ENCODE results near the gene CCDC3.

The CCDC3 gene

GRCh38 chr10:12960941-12961340 lies 40.6 kb downstream of the CCDC3 start:
- DNase-seq = no peak

- no peak for DNase-seq
Observed at GRCh38 chr10:12960334-12960898, 41.1 kb downstream of the CCDC3 start.

- DNase-seq = no peak
Observed at GRCh38 chr10:12958546-12959110, 42.9 kb downstream of the CCDC3 start.

GRCh38 chr10:12957081-12957480 lies 44.4 kb downstream of the CCDC3 start:
- no peak for DNase-seq

GRCh38 chr10:12954866-12955265 lies 46.6 kb downstream of the CCDC3 start:
- no peak for DNase-seq

GRCh38 chr10:12950583-12951128 lies 50.9 kb downstream of the CCDC3 start:
- DNase-seq = no peak

GRCh38 chr10:12949248-12949647 lies 52.3 kb downstream of the CCDC3 start:
- no peak for DNase-seq

GRCh38 chr10:12947741-12948140 lies 53.8 kb downstream of the CCDC3 start:
- DNase-seq = no peak

GRCh38 chr10:12946372-12946771 lies 55.1 kb downstream of the CCDC3 start:
- DNase-seq = no peak

GRCh38 chr10:12945690-12946359 lies 55.7 kb downstream of the CCDC3 start:
- no peak for DNase-seq

GRCh38 chr10:12944931-12945330 lies 56.6 kb downstream of the CCDC3 start:
- no peak for DNase-seq

GRCh38 chr10:12943425-12943824 lies 58.1 kb downstream of the CCDC3 start:
- no peak for DNase-seq

- DNase-seq = no peak
Observed at GRCh38 chr10:12941966-12942365, 59.5 kb downstream of the CCDC3 start.

- no peak for DNase-seq
Observed at GRCh38 chr10:12940791-12941190, 60.7 kb downstream of the CCDC3 start.

GRCh38 chr10:12938271-12938670 lies 63.2 kb downstream of the CCDC3 start:
- DNase-seq = no peak

- no peak for DNase-seq
Observed at GRCh38 chr10:12937527-12937926, 64.0 kb downstream of the CCDC3 start.

GRCh38 chr10:12934777-12935176 lies 66.7 kb downstream of the CCDC3 start:
- DNase-seq = no peak

GRCh38 chr10:12929381-12929780 lies 72.1 kb downstream of the CCDC3 start:
- DNase-seq = no peak

- DNase-seq = no peak
Observed at GRCh38 chr10:12928571-12928970, 72.9 kb downstream of the CCDC3 start.

- DNase-seq = no peak
Observed at GRCh38 chr10:12927896-12928295, 73.6 kb downstream of the CCDC3 start.

GRCh38 chr10:12925845-12926244 lies 75.7 kb downstream of the CCDC3 start:
- DNase-seq = no peak

- DNase-seq = no peak
Observed at GRCh38 chr10:12924911-12925310, 76.6 kb downstream of the CCDC3 start.

- no peak for DNase-seq
Observed at GRCh38 chr10:12922117-12922900, 79.2 kb downstream of the CCDC3 start.

- no peak for DNase-seq
Observed at GRCh38 chr10:12921163-12921562, 80.3 kb downstream of the CCDC3 start.

Measured in activated T-cell treated with anti-CD3 and anti-CD28 coated beads for 4 hours (primary cell).